Mucosa of rectum (tissue), 2 donors: ENCODE measurements around the gene L3MBTL3.
"Not testable (repeated sequence)": the region's sequence is repeated elsewhere in the genome, so short reads cannot be mapped to it uniquely, and the experiment has no call there.

Experiments used
- H3K27ac ChIP-seq, 2 donors: one replicate each; pipeline ENCODE4 v1.7.0; 2013; ENCODE audit warnings: inconsistent platforms in 2 of 2, low read depth in 2 of 2, low read length in 2 of 2
- H3K27me3 ChIP-seq, 2 donors: one replicate each; pipeline ENCODE4 v1.7.0; 2013; ENCODE audit warnings: low read length in 2 of 2; ENCODE audit not compliant: control insufficient read depth in 2 of 2, insufficient read depth in 2 of 2
- H3K36me3 ChIP-seq, 2 donors: one replicate each; pipeline ENCODE4 v1.7.0; 2013; ENCODE audit warnings: low read length in 2 of 2; ENCODE audit not compliant: control insufficient read depth in 2 of 2, insufficient read depth in 2 of 2
- H3K4me1 ChIP-seq, 2 donors: one replicate each; pipeline ENCODE4 v1.7.0; 2013; ENCODE audit warnings: low read length in 2 of 2, mild to moderate bottlenecking in 1 of 2; ENCODE audit not compliant: control insufficient read depth in 2 of 2, insufficient read depth in 2 of 2
- H3K4me3 ChIP-seq, 2 donors: one replicate each; pipeline ENCODE4 v1.7.0; 2013; ENCODE audit warnings: low read length in 2 of 2
- H3K9ac ChIP-seq, 2 donors: one replicate each; pipeline ENCODE4 v1.7.0; 2013; ENCODE audit warnings: low read length in 2 of 2, low read depth in 1 of 2, mild to moderate bottlenecking in 1 of 2
- H3K9me3 ChIP-seq, 2 donors: one replicate each; pipeline ENCODE4 v1.7.0; 2013; ENCODE audit warnings: low read length in 2 of 2; ENCODE audit not compliant: control insufficient read depth in 2 of 2
- donor health status: healthy.
- donor health status: Normal muscosa, but diverticular disease.

L3MBTL3 gene

GRCh38 chr6:130163266-130163665 lies 144.9 kb downstream of the L3MBTL3 start:
- H3K4me3 ChIP-seq = no peak overlapping the region
- no peaks in the 10 kb centered on the region for H3K4me1 ChIP-seq
- no peaks in the 10 kb centered on the region for H3K9me3 ChIP-seq
- H3K27me3 ChIP-seq = no peaks in the 10 kb centered on the region
- no peaks in the 10 kb centered on the region for H3K36me3 ChIP-seq
- H3K27ac ChIP-seq = no peak overlapping the region
- H3K9ac ChIP-seq = no peak overlapping the region

GRCh38 chr6:130164251-130164650 lies 145.9 kb downstream of the L3MBTL3 start:
- H3K27ac ChIP-seq = no peak overlapping the region
- no peak overlapping the region for H3K9ac ChIP-seq
- H3K4me1 ChIP-seq = no peaks in the 10 kb centered on the region
- no peak overlapping the region for H3K4me3 ChIP-seq
- no peaks in the 10 kb centered on the region for H3K27me3 ChIP-seq
- H3K36me3 ChIP-seq = no peaks in the 10 kb centered on the region
- no peaks in the 10 kb centered on the region for H3K9me3 ChIP-seq

- Histone ChIP-seq H3K36me3 (no peaks in the 10 kb centered on the region), H3K4me3 (no peak overlapping the region), H3K9ac (no peak overlapping the region), H3K27ac (no peak overlapping the region), H3K4me1 (no peaks in the 10 kb centered on the region), H3K9me3 (no peaks in the 10 kb centered on the region), H3K27me3 (no peaks in the 10 kb centered on the region)
Observed at GRCh38 chr6:130167655-130168054, 149.3 kb downstream of the L3MBTL3 start.

GRCh38 chr6:130170160-130170559 lies 151.8 kb downstream of the L3MBTL3 start:
- not testable (repeated sequence) for H3K27ac ChIP-seq, H3K27me3 ChIP-seq

GRCh38 chr6:130173377-130174004 lies 155.1 kb downstream of the L3MBTL3 start:
- H3K4me3 ChIP-seq, H3K9ac ChIP-seq, H3K4me1 ChIP-seq, H3K27ac ChIP-seq, H3K9me3 ChIP-seq, H3K27me3 ChIP-seq, H3K36me3 ChIP-seq: not testable (repeated sequence)

More at GRCh38 chr6:130170160-130170559, 151.8 kb downstream of the L3MBTL3 start:
- H3K4me1 ChIP-seq, H3K4me3 ChIP-seq, H3K36me3 ChIP-seq, H3K9me3 ChIP-seq, H3K9ac ChIP-seq: not testable (repeated sequence)

- H3K9ac ChIP-seq = no peak overlapping the region
- H3K4me3 ChIP-seq = no peak overlapping the region
- H3K36me3 ChIP-seq = no peaks in the 10 kb centered on the region
- no peaks in the 10 kb centered on the region for H3K27me3 ChIP-seq
- no peaks in the 10 kb centered on the region for H3K9me3 ChIP-seq
- no peak overlapping the region for H3K27ac ChIP-seq
- no peaks in the 10 kb centered on the region for H3K4me1 ChIP-seq
Observed at GRCh38 chr6:130176378-130176777, 158.0 kb downstream of the L3MBTL3 start.

GRCh38 chr6:130178692-130179091 lies 160.3 kb downstream of the L3MBTL3 start:
- H3K27me3 ChIP-seq = no peaks in the 10 kb centered on the region
- H3K4me1 ChIP-seq = no peaks in the 10 kb centered on the region
- no peak overlapping the region for H3K9ac ChIP-seq
- H3K27ac ChIP-seq = no peak overlapping the region
- no peaks in the 10 kb centered on the region for H3K9me3 ChIP-seq
- no peak overlapping the region for H3K4me3 ChIP-seq
- no peaks in the 10 kb centered on the region for H3K36me3 ChIP-seq

GRCh38 chr6:130182466-130182865 lies 164.1 kb downstream of the L3MBTL3 start:
- Histone ChIP-seq H3K27ac (no peak overlapping the region), H3K9ac (no peak overlapping the region), H3K4me1 (no peaks in the 10 kb centered on the region), H3K27me3 (no peaks in the 10 kb centered on the region), H3K9me3 (no peaks in the 10 kb centered on the region), H3K36me3 (no peaks in the 10 kb centered on the region), H3K4me3 (no peak overlapping the region)

GRCh38 chr6:130183271-130184222 lies 165.2 kb downstream of the L3MBTL3 start:
- H3K27me3 ChIP-seq = no peaks in the 10 kb centered on the region
- no peaks in the 10 kb centered on the region for H3K9me3 ChIP-seq
- H3K9ac ChIP-seq = no peak overlapping the region
- H3K4me1 ChIP-seq = peaks cover 0 to 4% of the 10 kb centered on the region in 2 donors
- H3K27ac ChIP-seq = no peak overlapping the region
- H3K4me3 ChIP-seq = no peak overlapping the region
- no peaks in the 10 kb centered on the region for H3K36me3 ChIP-seq

GRCh38 chr6:130185658-130186057 lies 167.3 kb downstream of the L3MBTL3 start:
- H3K36me3 ChIP-seq = no peaks in the 10 kb centered on the region
- no peak overlapping the region for H3K27ac ChIP-seq
- H3K27me3 ChIP-seq = no peaks in the 10 kb centered on the region
- H3K9ac ChIP-seq = no peak overlapping the region
- peaks cover 0 to 5% of the 10 kb centered on the region in 2 donors for H3K4me1 ChIP-seq
- H3K9me3 ChIP-seq = no peaks in the 10 kb centered on the region
- H3K4me3 ChIP-seq = no peak overlapping the region
